Measurements from ENCODE around the gene FAM110D.

FAM110D gene

DNA sequence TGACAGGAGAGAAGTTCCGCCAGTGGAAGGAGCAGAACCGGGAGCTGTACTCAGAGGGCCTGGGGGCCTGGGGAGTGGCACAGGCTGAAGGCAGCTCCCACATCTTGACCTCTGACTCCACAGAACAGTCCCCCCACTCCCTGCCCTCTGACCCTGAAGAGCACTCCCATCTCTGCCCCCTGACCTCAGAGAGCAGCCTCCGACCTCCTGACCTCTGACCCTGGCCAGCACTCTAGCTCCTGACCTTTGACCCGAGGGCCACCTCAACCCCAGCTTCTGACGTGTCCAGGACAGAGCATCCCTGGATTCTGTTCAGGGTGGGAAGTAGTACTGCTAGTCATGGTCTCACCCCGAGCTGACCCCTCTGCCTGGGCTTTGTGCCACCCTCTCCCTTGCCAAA, 30.5 kb downstream of the FAM110D start:
- DNase-seq (ENCODE audit: low spot score) = no peak

DNA sequence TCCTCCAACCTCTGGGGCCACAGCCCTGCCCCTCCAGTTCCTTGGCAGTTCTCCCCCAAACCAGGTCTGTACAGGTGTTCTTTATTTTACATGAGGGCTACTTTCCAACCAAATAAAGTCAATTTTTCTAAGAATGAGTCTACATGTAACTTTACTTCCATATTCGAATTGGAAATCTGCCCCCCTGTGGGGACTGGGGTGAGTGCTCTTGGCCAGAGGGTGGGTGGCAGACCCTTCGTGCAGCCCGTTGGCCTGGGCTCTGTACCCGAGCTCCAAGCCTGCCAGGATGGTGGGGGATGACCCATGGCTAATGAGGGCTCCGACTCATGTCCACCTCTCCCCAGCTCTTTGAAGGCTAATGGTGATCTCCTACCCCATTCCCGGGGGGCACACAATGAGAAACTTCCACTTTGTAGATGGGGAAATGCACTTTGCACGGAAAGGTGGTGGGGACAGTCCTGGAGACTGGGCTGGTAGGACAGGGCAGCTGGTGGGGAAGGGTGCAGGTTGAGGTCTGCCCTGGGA, 30.9 kb downstream of the FAM110D start:
- no peak for DNase-seq (ENCODE audit: low spot score)

DNA sequence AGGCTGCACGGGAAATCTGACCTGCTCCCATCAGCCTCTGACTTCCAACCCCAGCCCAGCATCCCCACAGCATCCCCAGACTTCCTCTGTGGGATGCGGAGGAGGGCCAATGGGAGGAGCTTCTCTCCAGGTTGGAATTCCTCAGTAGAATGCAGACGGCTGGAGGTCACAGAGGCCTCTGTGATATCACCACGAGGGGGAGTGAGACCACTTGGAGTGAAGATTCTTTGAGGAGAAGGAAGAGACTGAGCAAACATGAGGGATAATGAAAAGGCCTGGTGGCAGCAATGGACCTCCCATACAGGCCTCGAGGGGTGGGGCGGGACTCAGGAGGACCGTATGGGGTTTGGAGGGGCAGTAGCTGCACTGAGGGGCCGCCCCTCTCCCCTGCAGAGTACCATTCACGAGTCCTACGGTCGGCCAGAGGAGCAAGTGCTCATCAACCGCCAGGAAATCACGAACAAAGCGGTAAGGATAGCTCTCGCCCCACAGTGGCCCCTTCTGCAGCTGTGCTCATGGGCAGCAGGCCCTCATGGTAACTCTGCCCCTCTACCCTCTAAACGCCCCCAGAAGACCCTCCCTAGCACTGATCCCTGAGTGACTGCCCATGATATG, 31.6 kb downstream of the FAM110D start, which contains the start of gene CATSPER4:
TSS of gene CATSPER4 (plus strand) at position 230 of the 615 bp plus-strand sequence. CDS start at position 256, 26 bp downstream.
- no peak for DNase-seq (ENCODE audit: low spot score)

DNA sequence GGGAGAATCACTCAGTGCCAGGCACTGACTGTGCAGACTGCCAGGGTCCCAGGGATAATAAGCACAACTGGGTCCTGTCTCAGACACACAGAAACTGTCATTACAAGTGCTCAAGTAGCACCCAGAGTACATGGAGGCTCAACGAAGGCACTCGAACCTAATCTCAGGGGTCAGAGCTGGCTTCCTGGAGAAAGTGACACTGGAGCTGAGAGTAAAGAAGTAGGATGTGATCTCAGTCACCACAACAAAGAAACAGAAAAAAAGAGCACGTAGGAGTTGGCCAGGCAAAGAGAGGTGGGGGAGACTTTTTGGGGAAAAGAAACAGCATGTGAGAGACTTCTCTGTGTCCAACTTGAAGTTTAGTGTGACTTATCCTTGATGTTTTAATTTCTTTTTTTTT, 32.9 kb downstream of the FAM110D start:
- no peak for DNase-seq (ENCODE audit: low spot score)

DNA sequence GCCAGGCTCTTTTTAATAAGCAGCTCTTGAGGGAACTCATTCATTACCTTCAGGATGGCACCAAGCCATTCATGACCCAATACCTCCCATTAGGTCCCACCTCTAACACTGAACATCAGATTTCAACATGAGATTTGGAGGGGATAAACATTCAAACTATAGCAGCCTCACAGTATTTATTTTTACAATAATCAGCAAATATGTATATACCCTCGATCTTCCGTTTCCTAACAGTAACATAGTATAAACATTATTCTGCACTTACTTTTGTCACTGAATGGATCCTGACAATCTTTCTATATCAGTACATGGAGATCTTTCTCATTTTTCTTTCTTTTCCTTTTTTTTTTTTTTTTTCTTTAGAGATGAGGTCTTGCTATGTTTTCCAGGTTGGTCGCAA, 36.9 kb downstream of the FAM110D start:
- DNase-seq (ENCODE audit: low spot score) = no peak

DNA sequence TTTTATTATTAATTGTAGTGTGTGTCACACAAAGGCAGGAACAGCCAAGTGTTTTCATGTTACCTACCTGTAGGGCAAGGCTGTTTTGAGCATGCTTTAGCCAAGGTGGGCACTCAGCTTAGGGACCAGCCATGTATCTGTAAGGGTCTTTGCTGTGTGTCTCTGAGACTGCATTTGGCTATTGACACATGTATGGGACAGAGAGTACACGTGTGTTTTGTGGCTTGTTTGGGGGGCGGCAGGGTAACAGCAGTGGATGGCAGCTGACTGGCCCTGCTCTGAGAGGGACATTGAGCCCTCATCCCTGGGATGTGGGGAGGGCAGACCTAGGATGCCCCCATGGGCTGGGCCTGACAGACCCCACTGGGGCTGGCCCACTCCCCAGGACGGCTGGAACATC, 38.4 kb downstream of the FAM110D start:
- no peak for DNase-seq (ENCODE audit: low spot score)

DNA sequence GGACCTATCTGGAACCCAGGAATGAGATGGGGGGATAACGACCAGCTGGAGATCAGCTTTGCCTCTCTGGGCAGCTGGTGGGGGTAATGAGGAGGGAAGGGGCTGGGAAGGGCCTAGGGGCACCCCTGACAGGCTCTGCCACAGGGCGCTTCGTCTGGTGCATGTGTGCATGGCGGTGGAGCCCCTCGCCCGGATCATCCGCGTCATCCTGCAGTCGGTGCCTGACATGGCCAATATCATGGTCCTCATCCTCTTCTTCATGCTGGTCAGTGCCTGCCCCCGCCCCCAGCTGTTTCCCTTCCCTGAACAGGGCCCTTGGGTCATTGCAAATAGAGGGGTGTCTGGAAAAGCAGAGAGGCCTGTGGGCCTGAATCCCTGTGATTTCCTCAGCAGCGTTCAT, 38.9 kb downstream of the FAM110D start:
- no peak for DNase-seq (ENCODE audit: low spot score)

DNA sequence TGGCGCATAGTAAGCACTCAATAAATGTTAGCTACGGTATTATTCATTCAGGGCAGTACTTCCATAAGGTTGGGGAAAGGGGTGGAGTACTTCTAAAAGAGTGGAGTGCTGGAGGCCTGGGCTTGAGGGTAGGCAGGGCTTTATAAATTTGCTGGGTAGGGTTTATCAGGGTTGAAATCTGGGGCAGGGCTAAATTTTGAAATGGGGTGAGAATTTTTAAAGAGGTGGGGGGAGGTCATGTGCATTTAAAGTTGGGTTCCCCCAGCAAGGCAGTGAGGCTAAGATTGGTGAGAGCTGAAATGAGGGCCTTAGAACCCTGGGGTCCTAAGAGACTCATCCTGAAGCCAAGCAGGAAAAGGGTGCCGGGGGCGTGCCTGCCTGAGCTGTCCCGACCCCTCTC, 41.5 kb downstream of the FAM110D start:
- no peak for DNase-seq (ENCODE audit: low spot score)

DNA sequence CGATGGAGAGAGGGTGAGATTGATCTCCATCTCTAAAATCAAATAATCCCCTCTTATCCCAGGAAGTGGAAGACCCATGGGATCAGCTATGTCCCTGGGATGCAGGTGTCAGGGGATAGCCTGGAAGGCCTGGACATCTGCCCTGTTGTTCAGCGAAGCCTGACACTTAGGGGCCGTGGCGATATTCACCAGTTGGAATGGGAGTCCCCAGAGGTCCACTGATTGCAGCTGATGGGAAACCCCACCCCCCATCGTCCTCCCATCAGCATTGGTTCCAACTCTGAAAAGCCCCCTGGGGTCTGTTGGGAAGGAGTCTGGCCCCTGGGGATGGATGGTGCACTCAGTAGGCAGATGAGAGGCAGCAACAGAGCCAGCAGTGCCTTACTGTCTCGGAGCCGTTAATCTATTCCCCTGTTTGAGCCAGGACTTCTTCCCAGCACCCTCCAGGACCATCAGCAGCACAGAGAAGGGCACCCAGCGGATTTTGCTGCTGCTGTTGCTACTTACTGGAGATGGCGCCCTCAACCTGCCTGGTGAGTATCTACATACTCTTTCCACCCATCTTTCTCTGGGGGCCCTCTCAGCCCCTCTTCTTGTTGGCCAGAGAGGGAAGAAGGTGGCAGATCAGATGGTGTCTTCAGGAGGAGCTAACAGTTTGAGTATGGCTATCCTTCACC, 44.9 kb downstream of the FAM110D start:
- no peak for DNase-seq (ENCODE audit: low spot score)

DNA sequence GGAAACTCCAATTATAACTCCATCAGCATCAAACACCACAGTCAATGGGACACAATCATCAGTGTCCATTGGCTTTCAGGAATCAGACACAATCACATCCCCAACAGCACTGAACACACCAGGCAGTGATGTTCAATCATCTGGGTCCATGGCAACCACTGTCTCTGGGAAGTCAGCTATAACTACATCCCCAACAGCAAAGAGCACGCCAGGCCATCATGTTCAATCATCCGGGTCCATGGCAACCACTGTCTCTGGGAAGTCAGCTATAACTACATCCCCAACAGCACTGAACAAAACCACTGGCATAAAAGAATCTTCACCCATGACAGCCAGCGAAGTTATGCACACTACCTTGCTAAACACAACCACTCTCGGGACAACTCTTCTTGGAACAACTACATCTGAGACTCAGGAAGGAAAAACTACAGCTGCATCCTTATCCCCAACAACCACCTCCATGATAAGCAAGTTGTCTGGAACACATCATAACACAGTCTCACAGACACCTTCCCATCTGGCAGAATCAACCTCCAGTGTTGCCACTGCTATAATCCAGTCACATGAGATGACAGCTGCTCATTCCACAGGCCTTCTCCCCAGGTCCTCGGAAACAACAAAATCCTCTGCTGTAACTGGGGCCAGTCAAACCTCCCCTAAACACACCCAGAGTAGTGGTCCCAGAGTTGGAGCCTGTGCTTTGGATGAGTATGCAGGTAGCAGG, 51.4 kb downstream of the FAM110D start:
- DNase-seq (ENCODE audit: low spot score) = no peak

DNA sequence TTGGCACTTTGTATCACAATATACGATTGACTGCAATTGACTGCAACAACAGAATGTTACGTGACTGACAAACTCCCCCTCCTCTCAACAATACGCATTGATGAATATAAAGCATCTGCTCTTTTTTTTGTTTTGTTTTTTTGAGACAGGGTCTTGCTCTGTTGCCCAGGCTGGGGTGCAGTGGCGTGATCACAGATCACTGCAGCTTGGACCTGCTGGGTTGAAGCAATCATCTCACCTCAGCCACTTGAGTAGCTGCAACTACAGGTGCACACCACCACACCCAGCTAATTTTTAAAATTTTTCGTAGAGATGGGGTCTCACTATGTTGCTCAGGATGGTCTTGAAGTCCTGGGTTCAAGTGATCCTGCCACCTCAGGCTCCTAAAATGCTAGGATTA, 53.8 kb downstream of the FAM110D start:
- DNase-seq (ENCODE audit: low spot score) = no peak

DNA sequence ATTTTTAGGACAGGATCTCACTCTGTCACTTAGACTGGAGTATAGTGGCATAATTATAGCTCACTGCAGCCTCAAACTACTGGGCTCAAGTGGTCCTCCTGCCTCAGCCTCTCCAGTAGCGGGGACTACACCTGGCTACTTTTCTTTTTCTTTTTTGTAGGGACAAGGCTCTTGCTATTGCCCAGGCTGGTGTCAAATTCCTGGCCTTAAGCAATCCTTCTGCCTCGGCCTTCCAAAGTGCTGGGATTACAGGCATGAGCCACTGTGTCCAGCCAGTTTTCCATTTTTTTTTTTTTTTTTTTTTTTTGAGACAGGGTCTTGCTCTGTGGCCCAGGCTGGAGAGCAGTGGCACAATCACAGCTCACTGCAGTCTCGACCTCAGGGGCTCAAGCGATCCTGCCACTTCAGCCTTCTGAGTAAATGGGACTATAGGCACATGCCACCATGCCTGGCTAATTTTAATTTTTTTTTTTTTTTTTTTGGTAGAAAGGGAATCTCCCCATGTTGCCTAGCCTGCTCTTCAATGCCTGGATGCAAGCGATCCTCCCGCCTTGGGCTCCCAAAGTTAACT, 54.5 kb downstream of the FAM110D start:
- no peak for DNase-seq (ENCODE audit: low spot score)
